ENCODE measurements around the gene ATP13A5.

GRCh38 chr3:193372783-193373182 lies 5.8 kb downstream of the ATP13A5 start:
- TF ChIP-seq EZH2phosphoT487 (IDR thresholded peaks at IDR 0.05; ENCODE audit: low read depth, severe bottlenecking, unreplicated experiment) (no peak), EZH2 (IDR thresholded peaks at IDR 0.05; ENCODE audit: borderline replicate concordance) (no peak)
- TF ChIP-seq, protein P1, sequence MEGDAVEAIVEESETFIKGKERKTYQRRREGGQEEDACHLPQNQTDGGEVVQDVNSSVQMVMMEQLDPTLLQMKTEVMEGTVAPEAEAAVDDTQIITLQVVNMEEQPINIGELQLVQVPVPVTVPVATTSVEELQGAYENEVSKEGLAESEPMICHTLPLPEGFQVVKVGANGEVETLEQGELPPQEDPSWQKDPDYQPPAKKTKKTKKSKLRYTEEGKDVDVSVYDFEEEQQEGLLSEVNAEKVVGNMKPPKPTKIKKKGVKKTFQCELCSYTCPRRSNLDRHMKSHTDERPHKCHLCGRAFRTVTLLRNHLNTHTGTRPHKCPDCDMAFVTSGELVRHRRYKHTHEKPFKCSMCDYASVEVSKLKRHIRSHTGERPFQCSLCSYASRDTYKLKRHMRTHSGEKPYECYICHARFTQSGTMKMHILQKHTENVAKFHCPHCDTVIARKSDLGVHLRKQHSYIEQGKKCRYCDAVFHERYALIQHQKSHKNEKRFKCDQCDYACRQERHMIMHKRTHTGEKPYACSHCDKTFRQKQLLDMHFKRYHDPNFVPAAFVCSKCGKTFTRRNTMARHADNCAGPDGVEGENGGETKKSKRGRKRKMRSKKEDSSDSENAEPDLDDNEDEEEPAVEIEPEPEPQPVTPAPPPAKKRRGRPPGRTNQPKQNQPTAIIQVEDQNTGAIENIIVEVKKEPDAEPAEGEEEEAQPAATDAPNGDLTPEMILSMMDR (IDR thresholded peaks at IDR 0.05; ENCODE audit: poor library complexity): no peak
